ENCODE data around the gene POLR2C.
"Not testable (repeated sequence)": the region's sequence is repeated elsewhere in the genome, so short reads cannot be mapped to it uniquely, and the experiment has no call there.

POLR2C gene

GRCh38 chr16:57479976-57480753 is 17.7 kb downstream of the POLR2C start:
- DNase-seq, result no peak

- DNase-seq, result no peak
Observed at GRCh38 chr16:57480754-57481230, 18.3 kb downstream of the POLR2C start.

GRCh38 chr16:57481421-57481820 is 18.9 kb downstream of the POLR2C start:
- DNase-seq, result no peak

GRCh38 chr16:57482845-57483545 is 20.5 kb downstream of the POLR2C start:
- no peak for DNase-seq

GRCh38 chr16:57483725-57484514 is 21.4 kb downstream of the POLR2C start:
- DNase-seq, result no peak

GRCh38 chr16:57484515-57485005 is 22.1 kb downstream of the POLR2C start:
- DNase-seq, result no peak

- no peak for DNase-seq
Observed at GRCh38 chr16:57485091-57485915, 22.8 kb downstream of the POLR2C start.

GRCh38 chr16:57485916-57486857 is 23.7 kb downstream of the POLR2C start, which contains the start of gene DOK4:
Gene DOK4 (minus strand): TSS chr16:57486493. CDS start chr16:57479507, 6,986 bp downstream.
- DNase-seq, result peak; percentile 88

GRCh38 chr16:57486858-57487834 is 24.7 kb downstream of the POLR2C start:
- DNase-seq, result no peak

- no peak for DNase-seq
Observed at GRCh38 chr16:57489229-57489628, 26.8 kb downstream of the POLR2C start.

- DNase-seq, result no peak
Observed at GRCh38 chr16:57493767-57494166, 31.3 kb downstream of the POLR2C start.

GRCh38 chr16:57497121-57497520 is 34.6 kb downstream of the POLR2C start:
- DNase-seq, result no peak

GRCh38 chr16:57498031-57498430 is 35.6 kb downstream of the POLR2C start:
- no peak for DNase-seq

GRCh38 chr16:57499941-57500340 is 37.5 kb downstream of the POLR2C start:
- DNase-seq, result not testable (repeated sequence)

GRCh38 chr16:57500578-57501111 is 38.2 kb downstream of the POLR2C start:
- DNase-seq, result peak; percentile 21

GRCh38 chr16:57501492-57501891 is 39.0 kb downstream of the POLR2C start:
- no peak for DNase-seq

- no peak for DNase-seq
Observed at GRCh38 chr16:57502048-57502775, 39.7 kb downstream of the POLR2C start.

- DNase-seq, result no peak
Observed at GRCh38 chr16:57503366-57503765, 40.9 kb downstream of the POLR2C start.

GRCh38 chr16:57504001-57504400 is 41.5 kb downstream of the POLR2C start:
- no peak for DNase-seq

All from activated CD4-positive, alpha-beta T cell treated with anti-CD3 and anti-CD28 coated beads for 48 hours (primary cell).